Endothelial cell of umbilical vein (primary cell): Measurements from ENCODE around the gene CREB3L2.

Experiments used
- EZH2 ChIP-seq: IDR thresholded peaks from 2 replicates; pipeline ENCODE4 v1.6.1; 2012; ENCODE audit warnings: borderline replicate concordance, low read depth, mild to moderate bottlenecking, moderate library complexity, low read length, inconsistent platforms; ENCODE audit not compliant: severe bottlenecking
- FOS ChIP-seq: IDR thresholded peaks from 2 replicates; pipeline ENCODE4 v1.6.1; 2011; ENCODE audit warnings: mild to moderate bottlenecking, low read length, moderate library complexity, borderline replicate concordance; ENCODE audit not compliant: insufficient read depth
- MAX ChIP-seq: IDR thresholded peaks from 2 replicates; pipeline ENCODE4 v1.6.1; 2011; ENCODE audit not compliant: insufficient read depth, insufficient read length
- MYC ChIP-seq: IDR thresholded peaks from one replicate; pipeline ENCODE4 v1.6.1; 2011; ENCODE audit warnings: mild to moderate bottlenecking, low read depth, low read length
- POLR2A ChIP-seq: IDR thresholded peaks from 2 replicates; pipeline ENCODE4 v1.6.1; 2012; ENCODE audit warnings: low read depth, mild to moderate bottlenecking, control low read depth, low read length
- POLR2AphosphoS5 ChIP-seq: IDR thresholded peaks from 2 replicates; pipeline ENCODE4 v1.6.1; 2012; ENCODE audit warnings: low read depth, mild to moderate bottlenecking, control low read depth, low read length, moderate library complexity; ENCODE audit not compliant: insufficient read depth
- TF ChIP-seq, protein P1 (sequence below), 2 donors: IDR thresholded peaks; 1 replicate in 1 of 2; 2 replicates in 1 of 2; pipeline ENCODE4 v1.5.1; 2011; ENCODE audit warnings: low read length in 2 of 2, mild to moderate bottlenecking in 2 of 2, moderate library complexity in 2 of 2, control low read depth in 1 of 2, inconsistent platforms in 1 of 2, low read depth in 1 of 2; ENCODE audit not compliant: insufficient read depth in 1 of 2; ENCODE audit errors: extremely low read depth in 1 of 2

DNA sequence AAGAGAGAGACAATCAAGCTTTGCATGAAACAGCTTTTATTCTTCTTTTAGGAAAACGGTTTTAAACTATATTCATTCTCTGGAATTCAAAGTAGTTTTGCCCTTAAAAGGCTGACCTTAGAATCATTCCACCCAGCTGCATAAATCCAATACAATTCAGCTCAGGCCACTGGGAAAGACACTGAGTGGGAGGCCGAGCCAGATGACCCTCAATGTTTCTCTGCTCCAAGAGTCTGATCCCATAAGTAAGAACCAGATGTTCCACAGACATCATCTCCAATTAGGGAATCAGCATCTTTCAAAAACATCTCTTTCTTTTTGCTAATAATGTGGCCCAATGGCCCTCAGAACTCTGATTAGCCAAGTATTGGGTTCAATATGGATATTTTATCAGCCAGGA, 26.1 kb downstream of the CREB3L2 start:
- TF ChIP-seq, protein P1, sequence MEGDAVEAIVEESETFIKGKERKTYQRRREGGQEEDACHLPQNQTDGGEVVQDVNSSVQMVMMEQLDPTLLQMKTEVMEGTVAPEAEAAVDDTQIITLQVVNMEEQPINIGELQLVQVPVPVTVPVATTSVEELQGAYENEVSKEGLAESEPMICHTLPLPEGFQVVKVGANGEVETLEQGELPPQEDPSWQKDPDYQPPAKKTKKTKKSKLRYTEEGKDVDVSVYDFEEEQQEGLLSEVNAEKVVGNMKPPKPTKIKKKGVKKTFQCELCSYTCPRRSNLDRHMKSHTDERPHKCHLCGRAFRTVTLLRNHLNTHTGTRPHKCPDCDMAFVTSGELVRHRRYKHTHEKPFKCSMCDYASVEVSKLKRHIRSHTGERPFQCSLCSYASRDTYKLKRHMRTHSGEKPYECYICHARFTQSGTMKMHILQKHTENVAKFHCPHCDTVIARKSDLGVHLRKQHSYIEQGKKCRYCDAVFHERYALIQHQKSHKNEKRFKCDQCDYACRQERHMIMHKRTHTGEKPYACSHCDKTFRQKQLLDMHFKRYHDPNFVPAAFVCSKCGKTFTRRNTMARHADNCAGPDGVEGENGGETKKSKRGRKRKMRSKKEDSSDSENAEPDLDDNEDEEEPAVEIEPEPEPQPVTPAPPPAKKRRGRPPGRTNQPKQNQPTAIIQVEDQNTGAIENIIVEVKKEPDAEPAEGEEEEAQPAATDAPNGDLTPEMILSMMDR (IDR thresholded peaks at IDR 0.05; ENCODE audit: extremely low read depth in 1 of 2, insufficient read depth in 1 of 2, low read depth in 1 of 2, low read length in 2 of 2): no peak
- TF ChIP-seq EZH2 (no peak), POLR2A (no peak), FOS (no peak), POLR2AphosphoS5 (no peak), MAX (no peak), MYC (no peak)
